HG03558 (cell line): Measurements from ENCODE around the gene CMTM1.
"Not testable (repeated sequence)": the region's sequence is repeated elsewhere in the genome, so short reads cannot be mapped to it uniquely, and the experiment has no call there.

Experiments used
- ATAC-seq: cut with Tn5 transposase; IDR thresholded peaks from one replicate; pipeline ENCODE4 v1.9.1; 2021; ENCODE audit warnings: moderate number of reproducible peaks; ENCODE audit not compliant: unreplicated experiment; ENCODE audit errors: extremely low read depth

CMTM1 gene

GRCh38 chr16:66587881-66588600 is 21.8 kb downstream of the CMTM1 start:
- ATAC-seq: no peak

DNA sequence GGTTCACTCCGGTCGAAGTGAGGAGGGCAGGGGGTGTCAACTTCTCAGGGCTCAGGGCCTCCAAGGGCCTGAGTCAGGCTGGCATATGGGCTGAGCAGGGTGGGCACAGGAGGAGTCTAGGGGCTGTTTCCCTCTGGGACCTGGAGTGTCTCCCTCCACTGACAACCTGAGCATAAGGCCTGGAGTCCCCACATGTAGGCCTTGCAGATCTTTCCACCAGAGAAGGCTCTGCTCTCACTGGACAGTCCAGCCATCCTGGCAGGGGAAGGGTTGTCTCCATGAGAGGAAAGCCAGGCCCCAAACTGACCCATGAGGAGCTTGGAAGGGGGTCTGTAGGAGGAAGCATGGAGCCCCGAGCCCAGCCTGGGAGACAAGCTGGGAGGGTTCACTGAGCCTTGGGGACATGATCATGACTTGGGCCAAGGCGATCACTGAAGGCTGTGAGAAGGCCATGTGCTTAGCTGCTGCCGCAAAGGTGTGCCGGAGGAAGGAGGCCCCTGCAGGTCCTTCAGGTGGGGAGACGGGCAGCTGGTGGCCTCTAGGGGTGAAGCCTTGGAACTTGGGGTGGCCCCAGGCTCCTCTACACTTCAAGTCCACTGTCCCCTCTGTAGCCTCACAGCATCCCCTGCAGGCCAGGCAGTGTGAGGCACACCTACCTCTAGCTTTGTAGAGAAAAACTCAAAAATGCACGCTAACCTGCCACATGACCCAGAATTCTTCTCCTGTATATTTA is 22.9 kb downstream of the CMTM1 start:
- ATAC-seq: no peak

- no peak for ATAC-seq
Measured at GRCh38 chr16:66590322-66590721, 24.1 kb downstream of the CMTM1 start.

GRCh38 chr16:66591018-66591417 is 24.8 kb downstream of the CMTM1 start:
- ATAC-seq: no peak

GRCh38 chr16:66592241-66592640 is 26.0 kb downstream of the CMTM1 start:
- no peak for ATAC-seq

DNA sequence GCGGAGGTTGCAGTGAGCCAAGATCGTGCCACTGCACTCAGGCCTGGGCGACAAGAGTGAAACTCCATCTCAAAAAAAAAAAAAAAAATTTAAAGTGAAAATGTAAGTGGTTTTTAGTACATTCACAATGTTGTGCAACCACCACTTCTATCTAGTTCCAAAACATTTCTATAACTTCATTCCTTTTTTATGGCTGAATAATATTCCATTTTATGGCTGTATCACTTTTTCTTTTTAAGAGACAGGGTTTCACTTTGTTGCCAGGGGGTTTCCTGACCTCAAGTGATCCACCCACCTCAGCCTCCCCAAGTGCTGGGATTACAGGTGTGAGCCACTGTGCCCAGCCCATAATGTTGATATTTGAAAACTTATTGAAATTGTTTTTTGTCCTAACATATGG is 26.6 kb downstream of the CMTM1 start:
- no peak for ATAC-seq

DNA sequence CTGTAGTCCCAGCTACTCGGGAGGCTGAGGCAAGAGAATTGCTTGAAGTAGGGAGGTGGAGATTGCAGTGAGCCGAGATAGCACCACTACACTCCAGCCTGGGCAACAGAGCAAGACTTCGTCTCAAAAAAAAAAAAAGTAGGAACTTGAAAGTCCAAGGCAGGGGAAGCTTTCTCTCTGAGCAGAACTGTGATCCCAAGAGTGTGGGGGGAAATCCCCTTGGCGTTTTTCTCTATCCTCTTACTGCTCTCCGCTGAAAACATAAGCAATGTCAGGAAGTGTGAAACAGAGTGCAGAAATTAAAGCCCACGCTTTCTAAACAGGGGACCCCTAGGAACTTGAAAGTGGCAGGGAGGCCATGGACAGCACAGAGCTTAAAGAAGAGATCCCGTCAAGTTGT is 28.5 kb downstream of the CMTM1 start:
- ATAC-seq: no peak

- ATAC-seq: not testable (repeated sequence)
Measured at GRCh38 chr16:66596559-66596958, 30.3 kb downstream of the CMTM1 start.

GRCh38 chr16:66596986-66597848 is 31.0 kb downstream of the CMTM1 start:
- ATAC-seq: no peak

DNA sequence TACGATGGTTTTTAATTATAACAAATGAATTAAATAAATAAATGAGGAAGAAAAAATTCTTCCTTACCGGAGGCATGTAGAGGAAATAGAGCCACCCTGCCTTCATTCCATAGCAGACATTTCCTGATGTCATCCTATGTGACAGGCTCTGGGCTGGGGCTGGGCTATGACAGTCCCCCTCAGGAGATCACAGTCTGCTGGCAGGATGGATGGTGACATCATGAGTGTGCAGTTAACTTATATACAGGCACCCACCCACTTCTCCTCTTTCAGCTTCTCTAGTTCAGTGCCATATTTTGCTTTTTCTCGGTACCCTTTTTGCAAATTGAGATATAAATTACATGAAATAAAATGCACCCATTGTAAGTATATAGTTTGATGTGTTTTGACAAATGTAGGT is 31.9 kb downstream of the CMTM1 start:
- no peak for ATAC-seq

- ATAC-seq: no peak
Measured at GRCh38 chr16:66599726-66600125, 33.5 kb downstream of the CMTM1 start.

- no peak for ATAC-seq
Measured at GRCh38 chr16:66600477-66600876, 34.2 kb downstream of the CMTM1 start.

GRCh38 chr16:66601471-66601870 is 35.2 kb downstream of the CMTM1 start:
- ATAC-seq: no peak

GRCh38 chr16:66603537-66604375 is 37.5 kb downstream of the CMTM1 start:
- no peak for ATAC-seq

DNA sequence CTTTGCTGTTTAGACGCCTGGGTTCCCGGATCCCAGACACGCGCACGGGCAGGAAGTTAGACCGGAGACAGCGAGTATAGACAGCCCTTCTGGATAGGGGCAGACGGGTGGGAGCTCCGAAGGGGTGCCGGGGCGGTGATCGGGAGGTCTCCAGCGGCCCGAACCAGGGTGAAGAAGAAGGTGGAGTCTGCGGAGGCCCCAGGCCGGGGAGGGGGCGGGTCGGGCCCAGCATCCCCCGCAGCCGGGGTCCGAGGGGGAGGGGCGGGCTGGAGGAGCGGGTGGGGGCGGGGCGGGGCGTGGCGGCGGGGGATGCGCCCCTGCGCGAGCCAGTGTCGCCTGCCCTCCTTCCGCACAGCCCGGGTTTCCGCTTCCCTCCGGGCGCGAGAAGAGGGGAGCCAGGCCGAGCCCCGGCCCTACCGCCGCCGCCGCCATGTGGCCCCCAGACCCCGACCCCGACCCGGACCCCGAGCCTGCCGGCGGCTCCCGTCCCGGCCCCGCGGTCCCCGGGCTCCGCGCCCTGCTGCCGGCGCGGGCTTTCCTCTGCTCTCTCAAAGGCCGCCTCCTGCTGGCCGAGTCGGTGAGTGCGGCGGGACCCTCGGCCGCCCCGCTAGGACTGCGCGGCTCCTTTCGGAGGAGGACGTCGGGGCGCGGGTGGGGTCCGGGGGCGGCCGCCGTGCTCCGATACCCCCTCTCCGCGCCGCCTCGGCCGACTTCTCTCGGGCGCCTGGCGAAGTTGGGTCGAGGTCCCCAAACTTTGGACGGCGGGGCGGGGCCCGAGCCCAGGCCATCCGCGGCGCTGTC is 38.3 kb downstream of the CMTM1 start, which contains the start of gene CMTM3:
Gene CMTM3 (plus strand): TSS at position 329 of the 801 bp plus-strand sequence. CDS start 102 bp downstream, at position 431.
- ATAC-seq: no peak

DNA sequence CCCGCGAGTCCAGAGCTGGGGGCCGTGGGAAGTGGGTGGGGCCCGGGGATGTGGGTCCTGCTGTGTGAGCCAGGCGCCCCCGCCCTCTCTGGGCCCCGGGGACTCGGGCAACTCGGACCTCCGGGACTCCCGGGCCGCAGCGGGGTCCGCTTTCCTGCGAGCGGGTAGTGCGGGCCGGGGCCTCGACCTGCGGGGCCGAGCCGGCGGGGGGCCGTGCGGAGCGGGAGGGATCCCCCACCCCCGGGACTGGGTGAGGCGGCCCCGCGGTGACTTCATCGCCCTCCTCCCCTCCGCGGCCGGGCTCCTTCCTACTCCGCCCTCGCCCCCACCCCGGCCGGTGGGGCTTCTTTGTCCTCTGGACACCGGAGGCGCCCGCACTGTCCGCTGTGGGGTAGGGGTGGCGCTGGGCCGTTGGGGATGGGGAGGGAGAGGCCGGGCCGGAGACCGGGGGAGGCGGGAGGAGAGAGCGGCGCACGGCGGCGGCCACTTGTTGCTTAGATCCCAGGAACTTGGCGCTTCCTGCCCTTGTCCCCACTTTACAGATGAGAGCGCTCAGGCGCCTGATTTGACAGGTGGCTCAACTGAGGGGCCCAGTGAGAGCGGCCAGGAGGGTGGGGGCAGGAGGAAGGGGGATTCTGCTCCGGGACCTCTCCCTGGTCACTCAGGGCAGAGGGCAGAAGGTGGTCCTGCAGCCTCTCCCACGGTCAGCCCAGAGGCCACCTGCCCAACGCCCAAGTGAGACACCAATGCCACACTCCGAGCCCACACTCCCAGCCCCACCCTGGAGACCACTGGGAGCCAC is 39.1 kb downstream of the CMTM1 start:
- no peak for ATAC-seq

- ATAC-seq: peak; percentile 34
Measured at GRCh38 chr16:66605979-66606751, 39.9 kb downstream of the CMTM1 start.
